ENCODE measurements around the gene AP2M1. TPM values are rescaled to one million over a fixed set of nuclear protein-coding genes. Genes with fewer than 3 reads are reported as not detected.

The AP2M1 gene
- total RNA-seq = 235 TPM

DNA sequence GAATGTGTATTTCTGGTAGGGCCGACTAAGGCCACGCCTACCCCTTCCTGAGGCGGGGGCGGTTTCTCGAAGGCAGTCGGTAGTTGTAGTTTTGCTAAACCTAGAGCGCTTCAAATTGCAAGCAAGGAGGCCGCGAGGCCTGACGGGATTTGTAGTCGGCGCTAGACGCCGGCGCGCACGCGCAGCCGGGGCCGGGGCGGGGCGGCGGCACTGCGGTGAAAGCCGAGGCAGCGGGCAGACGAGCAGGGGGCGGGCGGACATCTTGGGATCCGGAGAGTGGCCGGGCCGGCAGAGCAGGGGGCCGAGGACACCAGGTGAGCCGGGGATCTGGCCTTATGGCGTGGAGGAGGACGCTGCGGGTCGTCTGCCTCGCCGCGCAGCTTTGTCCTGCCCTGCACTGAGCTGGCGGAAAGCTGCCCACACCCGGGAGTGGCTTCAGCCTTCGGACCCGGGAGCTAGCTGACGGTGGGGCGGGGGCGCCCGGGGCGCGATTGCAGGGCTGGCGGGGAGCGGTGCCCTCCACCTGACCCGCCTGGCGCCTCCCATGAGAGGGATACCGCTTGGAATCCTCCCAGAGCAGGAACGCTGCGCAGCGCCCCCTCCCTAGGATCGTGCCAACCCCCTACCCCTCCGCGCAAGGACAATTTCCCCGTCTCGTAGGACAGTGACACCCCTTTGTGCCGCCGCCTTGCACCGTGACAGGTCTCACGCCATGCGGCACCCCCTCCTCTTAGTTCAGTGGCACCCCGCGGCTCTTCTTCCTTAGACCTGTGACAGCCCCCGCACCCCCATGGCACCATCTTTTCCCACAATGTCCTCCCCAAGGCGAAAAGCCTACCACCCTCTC, at the start of gene AP2M1:
Gene AP2M1 (plus strand): TSS at position 210 of the 847 bp plus-strand sequence. CDS start 2,139 bp downstream, outside the sequence.

DNA sequence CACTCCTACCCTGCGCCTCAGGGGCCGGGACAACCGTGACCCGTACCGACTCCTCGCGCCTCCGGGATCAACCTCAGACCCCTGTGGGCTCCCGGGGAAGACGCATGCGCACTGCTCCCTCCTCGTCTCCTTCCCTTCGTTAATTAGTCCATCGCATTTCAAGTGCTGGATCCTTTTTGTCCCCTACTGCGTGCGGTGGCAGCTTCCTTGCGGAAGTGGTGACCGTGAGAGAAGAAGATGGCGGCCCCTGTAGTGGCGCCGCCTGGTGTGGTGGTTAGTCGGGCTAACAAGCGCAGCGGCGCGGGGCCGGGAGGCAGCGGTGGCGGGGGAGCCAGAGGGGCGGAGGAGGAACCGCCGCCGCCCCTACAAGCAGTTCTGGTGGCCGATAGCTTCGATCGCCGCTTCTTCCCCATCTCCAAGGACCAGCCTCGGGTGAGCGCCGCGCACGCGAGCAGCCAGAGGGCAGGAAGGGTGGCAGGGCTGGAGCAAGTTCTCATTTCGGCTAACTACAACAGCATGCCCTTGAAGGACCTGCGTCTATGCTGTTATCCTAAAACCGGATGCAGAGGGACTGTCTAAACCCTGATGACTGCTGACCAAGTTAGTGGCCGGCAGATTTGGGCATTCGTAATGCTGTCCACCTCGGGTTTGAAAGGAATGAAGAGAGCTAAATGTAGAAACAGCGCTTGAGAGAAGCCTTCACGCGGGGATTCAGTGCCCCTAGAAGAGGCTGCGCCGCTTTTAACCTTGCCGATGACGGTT, 39.3 kb upstream of the AP2M1 start, which contains the start of gene EIF2B5:
Gene EIF2B5 (plus strand): TSS at position 210 of the 762 bp plus-strand sequence. CDS start 28 bp downstream, at position 238.

DNA sequence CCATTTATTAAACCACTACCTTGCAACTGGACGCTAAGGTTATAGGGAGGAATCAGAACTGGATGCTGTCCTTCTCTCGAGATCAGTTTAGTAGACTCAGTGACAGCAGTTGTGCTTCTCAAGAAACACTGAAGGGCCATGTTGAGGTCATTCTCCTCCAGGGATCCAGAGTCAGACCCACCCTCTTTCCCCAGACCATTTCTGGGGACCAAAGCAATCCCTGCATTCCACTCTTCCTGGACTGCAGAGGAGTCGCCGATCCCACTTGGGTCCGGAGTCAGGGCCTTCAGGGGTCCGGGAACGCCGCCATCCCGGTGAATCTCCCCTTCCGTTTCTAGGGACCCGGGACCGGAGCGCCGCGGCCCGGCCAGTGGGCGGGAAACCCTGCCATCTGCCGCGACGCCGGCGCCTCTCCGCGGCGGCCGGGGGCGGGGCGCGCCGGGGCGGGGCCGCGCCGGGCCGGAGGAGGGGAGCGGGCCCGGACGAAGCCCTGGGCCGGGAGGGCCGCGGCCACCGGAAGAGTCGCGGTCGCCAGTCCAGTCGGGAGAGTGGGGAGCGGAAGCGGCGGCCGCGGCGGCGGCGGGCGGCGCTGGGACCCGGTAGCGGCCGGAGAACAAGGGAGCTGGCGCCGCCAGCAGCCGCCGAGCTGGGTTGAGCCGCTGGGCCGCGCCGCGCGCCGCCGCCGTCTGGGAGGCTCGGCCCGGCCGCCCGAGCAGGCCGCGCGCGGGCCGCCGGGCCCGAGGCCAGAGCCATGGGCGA, 19.6 kb upstream of the AP2M1 start, which contains the start of gene DVL3:
Gene DVL3 (plus strand): TSS at position 493 of the 759 bp plus-strand sequence. CDS start 259 bp downstream, at position 752.

DNA sequence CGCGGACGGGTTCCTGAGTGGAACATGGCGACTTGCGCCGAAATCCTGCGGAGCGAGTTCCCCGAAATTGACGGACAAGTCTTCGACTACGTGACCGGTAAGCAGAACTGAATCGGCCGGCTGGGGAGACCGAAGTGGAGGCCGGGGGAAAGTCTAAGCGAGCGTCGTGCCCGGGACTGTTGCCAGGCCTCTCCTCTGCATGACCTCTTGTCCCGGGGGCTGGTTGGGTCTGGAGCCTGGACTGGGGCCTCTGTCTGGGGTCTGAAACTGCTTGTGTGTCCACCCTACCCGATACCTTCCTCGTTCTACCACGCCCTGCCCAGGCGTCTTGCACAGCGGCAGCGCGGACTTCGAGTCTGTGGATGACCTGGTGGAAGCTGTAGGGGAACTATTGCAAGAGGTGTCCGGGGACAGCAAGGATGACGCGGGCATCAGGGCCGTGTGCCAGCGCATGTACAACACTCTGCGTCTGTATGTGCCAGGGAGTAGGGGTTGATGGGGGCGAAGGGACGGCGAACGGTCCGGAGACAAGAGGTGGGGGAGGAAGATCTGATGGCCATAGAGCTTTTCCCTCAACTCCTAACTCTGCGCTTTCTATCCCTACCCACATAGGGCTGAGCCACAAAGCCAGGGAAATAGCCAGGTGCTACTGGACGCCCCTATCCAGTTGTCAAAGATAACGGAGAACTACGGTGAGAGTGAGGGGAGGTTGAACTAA, 11.7 kb downstream of the AP2M1 start, which contains the start of gene ABCF3:
Gene ABCF3 (plus strand): TSS at position 16 of the 718 bp plus-strand sequence. CDS start 9 bp downstream, at position 25.

DNA sequence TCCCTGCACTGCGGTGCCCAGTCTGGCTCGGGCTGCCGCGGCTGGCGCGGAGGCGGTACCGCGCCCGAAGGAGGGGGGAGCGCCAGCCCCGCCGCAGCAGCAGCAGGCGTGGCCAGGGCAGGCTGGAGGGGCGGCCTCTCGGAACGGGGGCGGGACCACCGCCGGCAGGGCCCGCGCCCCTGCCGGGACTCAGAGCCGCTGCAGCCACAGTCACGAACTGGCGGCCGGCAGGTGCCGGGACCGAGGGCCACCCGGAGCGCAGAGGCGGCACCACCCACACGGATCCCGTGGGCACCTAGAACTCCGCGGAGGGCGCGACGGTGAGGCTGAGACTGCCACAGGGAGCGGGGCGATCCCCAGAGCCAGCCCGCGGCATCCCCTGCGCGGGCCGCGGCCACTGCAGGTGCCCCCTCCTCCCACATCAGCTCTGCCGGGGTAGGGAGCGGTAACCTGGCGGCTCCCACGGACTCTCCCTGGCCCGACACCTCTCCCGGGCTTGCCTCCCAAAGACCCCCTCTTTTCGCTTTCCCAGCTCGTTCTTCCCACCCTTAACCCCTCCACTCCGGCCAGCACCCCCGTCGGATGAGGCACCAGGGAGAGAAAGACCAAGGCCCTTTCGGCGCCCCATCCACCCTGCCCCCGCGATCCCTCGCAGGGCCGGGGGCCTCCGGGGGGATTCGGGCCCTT, 54.9 kb downstream of the AP2M1 start, which contains the start of gene VWA5B2:
Gene VWA5B2 (plus strand): TSS at position 192 of the 687 bp plus-strand sequence. CDS start 944 bp downstream, outside the sequence.

Other genes starting within 250 kb of the AP2M1 start
- gene ABCC5, start 157.0 kb upstream of the AP2M1 start, total RNA-seq = 46.7 TPM
- not detected for gene HTR3D, start 143.1 kb upstream of the AP2M1 start, total RNA-seq
- not detected for gene HTR3C, start 121.8 kb upstream of the AP2M1 start, total RNA-seq
- gene HTR3E, start 77.8 kb upstream of the AP2M1 start, total RNA-seq = not detected
- 32.2 TPM for gene EIF2B5, start 39.5 kb upstream of the AP2M1 start, total RNA-seq
- gene DVL3, start 19.5 kb upstream of the AP2M1 start, total RNA-seq = 59.7 TPM
- gene ABCF3, start 11.3 kb downstream of the AP2M1 start, total RNA-seq = 65.3 TPM
- 0.99 TPM for gene VWA5B2, start 54.7 kb downstream of the AP2M1 start, total RNA-seq
- gene ALG3, start 74.1 kb downstream of the AP2M1 start, total RNA-seq = 28.7 TPM
- gene EEF1AKMT4, start 74.8 kb downstream of the AP2M1 start, total RNA-seq = 1.8 TPM
- 0.70 TPM for gene CAMK2N2, start 86.7 kb downstream of the AP2M1 start, total RNA-seq
- gene ECE2, start 101.2 kb downstream of the AP2M1 start, total RNA-seq = not detected
- 173 TPM for gene PSMD2, start 124.4 kb downstream of the AP2M1 start, total RNA-seq
- 160 TPM for gene EIF4G1, start 139.8 kb downstream of the AP2M1 start, total RNA-seq
- gene FAM131A, start 162.7 kb downstream of the AP2M1 start, total RNA-seq = 23.5 TPM
- gene CLCN2, start 186.8 kb downstream of the AP2M1 start, total RNA-seq = 13.4 TPM
- 68.9 TPM for gene POLR2H, start 186.9 kb downstream of the AP2M1 start, total RNA-seq
- 0.88 TPM for gene THPO, start 203.4 kb downstream of the AP2M1 start, total RNA-seq
- 32.6 TPM for gene CHRD, start 205.2 kb downstream of the AP2M1 start, total RNA-seq